HepG2 (cell line): ENCODE data around the gene ATP5F1E. TPM values are rescaled to one million over a fixed set of nuclear protein-coding genes. Genes with fewer than 3 reads are reported as not detected.

ENCODE experiments used
- NFAT5 ChIP-seq: sonication (generic); formaldehyde crosslinking; IDR thresholded peaks from 2 replicates; pipeline ENCODE4 v1.4.0; 2020; ENCODE audit warnings: missing genetic modification reagents
- RBFOX2 ChIP-seq: fragments of 200-400 bp; formaldehyde crosslinking; IDR thresholded peaks from 2 replicates; pipeline ENCODE4 v1.6.1; 2017; ENCODE audit warnings: low read depth, mild to moderate bottlenecking, low read length
- SNAPC5 ChIP-seq: sonication (generic); formaldehyde crosslinking; IDR thresholded peaks from 2 replicates; pipeline ENCODE4 v1.8.1; 2023; ENCODE audit warnings: mild to moderate bottlenecking, missing genetic modification reagents, borderline replicate concordance
- SRSF1 ChIP-seq: fragments of 200-400 bp; formaldehyde crosslinking; optimal IDR thresholded peaks from 2 replicates; pipeline ENCODE3; 2017; ENCODE audit warnings: mild to moderate bottlenecking, low read depth, low read length, moderate library complexity
- TAF1 ChIP-seq: sonication (generic); formaldehyde crosslinking; IDR thresholded peaks from 2 replicates; pipeline ENCODE4 v1.4.0; 2020; ENCODE audit warnings: missing genetic modification reagents
- polyA plus RNA-seq, 8 experiments: library from polyadenylated mRNA; depleted of rRNA in 3 of 8; stranded (reverse) in 7 of 8; unstranded in 1 of 8; fragments of >200 nt; fragmentation: Illumina TruSeq in 4 of 8; extraction: Trizol in 4 of 8; gene quantifications; 2 replicates each; pipeline versions ENCODE4 v1.2.1 to v1.2.3, GENCODE V29; 2011 to 2016; ENCODE audit warnings: low read depth in 4 of 8, missing spikeins in 1 of 8, mixed read lengths in 1 of 8; ENCODE audit not compliant: insufficient read depth in 1 of 8
- total RNA-seq, 5 experiments: library from RNA; depleted of rRNA; stranded (reverse); fragments of >200 nt; fragmentation: Illumina TruSeq; extraction: Trizol; gene quantifications; 2 replicates each; pipeline ENCODE4 v1.2.3, GENCODE V29; 2016; ENCODE audit warnings: low read depth in 1 of 5
- TF ChIP-seq, protein P1 (sequence below): sonication (generic); formaldehyde crosslinking; IDR thresholded peaks from one replicate; pipeline ENCODE4 v1.5.1; 2020; ENCODE audit warnings: mild to moderate bottlenecking, missing genetic modification reagents; ENCODE audit errors: not compliant biosample characterization
- TF ChIP-seq, protein P2 (sequence below): sonication (generic); formaldehyde crosslinking; IDR thresholded peaks from 2 replicates; pipeline ENCODE4 v1.4.0; 2020; ENCODE audit warnings: mild to moderate bottlenecking, missing genetic modification reagents
- TF ChIP-seq, protein P3 (sequence below): sonication (generic); formaldehyde crosslinking; IDR thresholded peaks from 2 replicates; pipeline ENCODE4 v1.4.0; 2020; ENCODE audit warnings: missing genetic modification reagents, borderline replicate concordance

The ATP5F1E gene
- total and polyA plus RNA-seq, 2 of the 13 experiments (the other 11 are each of a cell fraction or from before 2014, with no cell fraction given): 121 to 134 TPM

DNA sequence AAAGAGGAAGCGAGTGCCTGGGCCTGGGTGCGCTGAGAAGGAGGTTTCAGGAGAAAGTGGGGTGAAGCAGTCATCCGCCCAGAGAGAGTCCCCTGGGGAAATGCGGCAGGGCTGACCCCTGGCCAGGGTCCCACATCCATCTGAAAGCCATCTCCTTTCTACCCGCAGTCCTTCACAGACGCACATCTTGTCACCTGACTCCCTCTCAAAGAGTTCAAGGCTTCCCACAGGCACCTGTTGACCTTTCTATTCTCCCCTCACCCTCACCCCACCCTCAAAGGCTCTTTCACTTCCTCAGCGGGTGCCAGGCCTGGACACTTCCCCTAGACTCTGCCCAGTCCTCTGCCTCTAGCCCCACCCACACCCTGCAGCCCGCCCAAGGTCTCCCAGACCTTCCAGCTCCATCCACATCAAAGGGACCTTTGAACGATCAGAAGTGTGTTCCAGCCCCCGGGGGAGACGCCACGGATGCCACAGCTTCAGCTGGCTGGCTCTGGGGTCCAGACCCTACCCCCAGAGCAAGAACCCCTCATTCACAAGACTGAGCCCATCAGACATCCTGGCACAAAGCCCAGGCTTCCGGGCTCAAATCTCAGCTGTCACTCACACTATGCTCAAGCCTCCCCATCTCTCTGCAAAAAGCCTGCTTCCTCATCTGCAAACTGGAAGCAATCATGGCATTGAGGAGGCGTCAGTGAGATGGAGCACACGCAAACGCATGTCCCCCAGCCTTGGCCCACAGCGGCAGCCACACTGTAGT, 27.2 kb downstream of the ATP5F1E start (continued):
- TF ChIP-seq, protein P1, sequence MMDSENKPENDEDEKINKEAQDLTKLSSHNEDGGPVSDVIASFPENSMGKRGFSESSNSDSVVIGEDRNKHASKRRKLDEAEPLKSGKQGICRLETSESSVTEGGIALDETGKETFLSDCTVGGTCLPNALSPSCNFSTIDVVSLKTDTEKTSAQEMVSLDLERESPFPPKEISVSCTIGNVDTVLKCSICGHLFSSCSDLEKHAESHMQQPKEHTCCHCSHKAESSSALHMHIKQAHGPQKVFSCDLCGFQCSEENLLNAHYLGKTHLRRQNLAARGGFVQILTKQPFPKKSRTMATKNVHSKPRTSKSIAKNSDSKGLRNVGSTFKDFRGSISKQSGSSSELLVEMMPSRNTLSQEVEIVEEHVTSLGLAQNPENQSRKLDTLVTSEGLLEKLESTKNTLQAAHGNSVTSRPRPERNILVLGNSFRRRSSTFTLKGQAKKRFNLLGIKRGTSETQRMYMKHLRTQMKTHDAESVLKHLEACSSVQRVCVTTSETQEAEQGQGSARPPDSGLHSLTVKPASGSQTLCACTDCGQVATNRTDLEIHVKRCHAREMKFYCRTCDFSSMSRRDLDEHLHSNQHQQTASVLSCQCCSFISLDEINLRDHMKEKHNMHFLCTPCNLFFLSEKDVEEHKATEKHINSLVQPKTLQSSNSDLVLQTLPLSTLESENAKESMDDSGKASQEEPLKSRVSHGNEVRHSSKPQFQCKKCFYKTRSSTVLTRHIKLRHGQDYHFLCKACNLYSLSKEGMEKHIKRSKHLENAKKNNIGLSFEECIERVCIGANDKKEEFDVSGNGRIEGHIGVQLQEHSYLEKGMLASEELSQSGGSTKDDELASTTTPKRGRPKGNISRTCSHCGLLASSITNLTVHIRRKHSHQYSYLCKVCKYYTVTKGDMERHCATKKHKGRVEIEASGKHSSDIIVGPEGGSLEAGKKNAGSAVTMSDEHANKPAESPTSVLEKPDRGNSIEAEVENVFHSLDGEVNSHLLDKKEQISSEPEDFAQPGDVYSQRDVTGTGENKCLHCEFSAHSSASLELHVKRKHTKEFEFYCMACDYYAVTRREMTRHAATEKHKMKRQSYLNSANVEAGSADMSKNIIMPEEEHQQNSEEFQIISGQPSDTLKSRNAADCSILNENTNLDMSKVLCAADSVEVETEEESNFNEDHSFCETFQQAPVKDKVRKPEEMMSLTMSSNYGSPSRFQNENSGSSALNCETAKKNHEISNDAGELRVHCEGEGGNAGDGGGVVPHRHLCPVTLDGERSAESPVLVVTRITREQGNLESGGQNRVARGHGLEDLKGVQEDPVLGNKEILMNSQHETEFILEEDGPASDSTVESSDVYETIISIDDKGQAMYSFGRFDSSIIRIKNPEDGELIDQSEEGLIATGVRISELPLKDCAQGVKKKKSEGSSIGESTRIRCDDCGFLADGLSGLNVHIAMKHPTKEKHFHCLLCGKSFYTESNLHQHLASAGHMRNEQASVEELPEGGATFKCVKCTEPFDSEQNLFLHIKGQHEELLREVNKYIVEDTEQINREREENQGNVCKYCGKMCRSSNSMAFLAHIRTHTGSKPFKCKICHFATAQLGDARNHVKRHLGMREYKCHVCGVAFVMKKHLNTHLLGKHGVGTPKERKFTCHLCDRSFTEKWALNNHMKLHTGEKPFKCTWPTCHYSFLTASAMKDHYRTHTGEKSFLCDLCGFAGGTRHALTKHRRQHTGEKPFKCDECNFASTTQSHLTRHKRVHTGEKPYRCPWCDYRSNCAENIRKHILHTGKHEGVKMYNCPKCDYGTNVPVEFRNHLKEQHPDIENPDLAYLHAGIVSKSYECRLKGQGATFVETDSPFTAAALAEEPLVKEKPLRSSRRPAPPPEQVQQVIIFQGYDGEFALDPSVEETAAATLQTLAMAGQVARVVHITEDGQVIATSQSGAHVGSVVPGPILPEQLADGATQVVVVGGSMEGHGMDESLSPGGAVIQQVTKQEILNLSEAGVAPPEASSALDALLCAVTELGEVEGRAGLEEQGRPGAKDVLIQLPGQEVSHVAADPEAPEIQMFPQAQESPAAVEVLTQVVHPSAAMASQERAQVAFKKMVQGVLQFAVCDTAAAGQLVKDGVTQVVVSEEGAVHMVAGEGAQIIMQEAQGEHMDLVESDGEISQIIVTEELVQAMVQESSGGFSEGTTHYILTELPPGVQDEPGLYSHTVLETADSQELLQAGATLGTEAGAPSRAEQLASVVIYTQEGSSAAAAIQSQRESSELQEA (CRISPR knock-in tag): no peak
- no peak for TF ChIP-seq SRSF1
- no peak; the same call in 1 of the 2 replicates for TF ChIP-seq NFAT5 (CRISPR knock-in tag)
- TF ChIP-seq, protein P2, sequence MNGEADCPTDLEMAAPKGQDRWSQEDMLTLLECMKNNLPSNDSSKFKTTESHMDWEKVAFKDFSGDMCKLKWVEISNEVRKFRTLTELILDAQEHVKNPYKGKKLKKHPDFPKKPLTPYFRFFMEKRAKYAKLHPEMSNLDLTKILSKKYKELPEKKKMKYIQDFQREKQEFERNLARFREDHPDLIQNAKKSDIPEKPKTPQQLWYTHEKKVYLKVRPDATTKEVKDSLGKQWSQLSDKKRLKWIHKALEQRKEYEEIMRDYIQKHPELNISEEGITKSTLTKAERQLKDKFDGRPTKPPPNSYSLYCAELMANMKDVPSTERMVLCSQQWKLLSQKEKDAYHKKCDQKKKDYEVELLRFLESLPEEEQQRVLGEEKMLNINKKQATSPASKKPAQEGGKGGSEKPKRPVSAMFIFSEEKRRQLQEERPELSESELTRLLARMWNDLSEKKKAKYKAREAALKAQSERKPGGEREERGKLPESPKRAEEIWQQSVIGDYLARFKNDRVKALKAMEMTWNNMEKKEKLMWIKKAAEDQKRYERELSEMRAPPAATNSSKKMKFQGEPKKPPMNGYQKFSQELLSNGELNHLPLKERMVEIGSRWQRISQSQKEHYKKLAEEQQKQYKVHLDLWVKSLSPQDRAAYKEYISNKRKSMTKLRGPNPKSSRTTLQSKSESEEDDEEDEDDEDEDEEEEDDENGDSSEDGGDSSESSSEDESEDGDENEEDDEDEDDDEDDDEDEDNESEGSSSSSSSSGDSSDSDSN (CRISPR knock-in tag): no peak; the same call in 1 of the 2 replicates
- TF ChIP-seq, protein P3, sequence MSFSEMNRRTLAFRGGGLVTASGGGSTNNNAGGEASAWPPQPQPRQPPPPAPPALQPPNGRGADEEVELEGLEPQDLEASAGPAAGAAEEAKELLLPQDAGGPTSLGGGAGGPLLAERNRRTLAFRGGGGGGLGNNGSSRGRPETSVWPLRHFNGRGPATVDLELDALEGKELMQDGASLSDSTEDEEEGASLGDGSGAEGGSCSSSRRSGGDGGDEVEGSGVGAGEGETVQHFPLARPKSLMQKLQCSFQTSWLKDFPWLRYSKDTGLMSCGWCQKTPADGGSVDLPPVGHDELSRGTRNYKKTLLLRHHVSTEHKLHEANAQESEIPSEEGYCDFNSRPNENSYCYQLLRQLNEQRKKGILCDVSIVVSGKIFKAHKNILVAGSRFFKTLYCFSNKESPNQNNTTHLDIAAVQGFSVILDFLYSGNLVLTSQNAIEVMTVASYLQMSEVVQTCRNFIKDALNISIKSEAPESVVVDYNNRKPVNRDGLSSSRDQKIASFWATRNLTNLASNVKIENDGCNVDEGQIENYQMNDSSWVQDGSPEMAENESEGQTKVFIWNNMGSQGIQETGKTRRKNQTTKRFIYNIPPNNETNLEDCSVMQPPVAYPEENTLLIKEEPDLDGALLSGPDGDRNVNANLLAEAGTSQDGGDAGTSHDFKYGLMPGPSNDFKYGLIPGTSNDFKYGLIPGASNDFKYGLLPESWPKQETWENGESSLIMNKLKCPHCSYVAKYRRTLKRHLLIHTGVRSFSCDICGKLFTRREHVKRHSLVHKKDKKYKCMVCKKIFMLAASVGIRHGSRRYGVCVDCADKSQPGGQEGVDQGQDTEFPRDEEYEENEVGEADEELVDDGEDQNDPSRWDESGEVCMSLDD (CRISPR knock-in tag): peak; percentile 69; the same call in 1 of the 2 replicates
- TF ChIP-seq SNAPC5 (CRISPR knock-in tag): no peak
- TF ChIP-seq RBFOX2: no peak
- no peak for TF ChIP-seq TAF1 (CRISPR knock-in tag)
